HepG2 (cell line): ENCODE results near the gene PTPRCAP. TPM values are rescaled to one million over a fixed set of nuclear protein-coding genes. Genes with fewer than 3 reads are reported as not detected.
A peak's percentile ranks its signal among the peaks of the same experiment; 100 is the strongest.

Experiments used
- JUNB ChIP-seq: sonication (generic); formaldehyde crosslinking; IDR thresholded peaks from 2 replicates; pipeline ENCODE4 v1.8.0; 2022; ENCODE audit warnings: missing genetic modification reagents, mild to moderate bottlenecking, borderline replicate concordance
- KMT2A ChIP-seq: sonication (generic); formaldehyde crosslinking; IDR thresholded peaks from 2 replicates; pipeline ENCODE4 v1.4.0; 2020; ENCODE audit warnings: missing genetic modification reagents
- NCOA1 ChIP-seq: sonication (generic); formaldehyde crosslinking; IDR thresholded peaks from 2 replicates; pipeline ENCODE4 v1.9.0; 2021; ENCODE audit warnings: missing genetic modification reagents
- SNAI1 ChIP-seq: sonication (generic); formaldehyde crosslinking; IDR thresholded peaks from 2 replicates; pipeline ENCODE4 v1.5.0; 2020; ENCODE audit warnings: mild to moderate bottlenecking, missing genetic modification reagents, borderline replicate concordance
- SP1 ChIP-seq, 2 experiments: fragments of 450-650 bp in 1 of 2; sonication (generic) in 1 of 2; formaldehyde crosslinking in 1 of 2; IDR thresholded peaks; 2 replicates each; pipeline versions ENCODE4 v1.4.0 to v1.6.1; 2016 to 2020; ENCODE audit warnings: missing genetic modification reagents in 1 of 2
- SP2 ChIP-seq: sonication (generic); formaldehyde crosslinking; IDR thresholded peaks from 2 replicates; pipeline ENCODE4 v1.5.1; 2020; ENCODE audit warnings: mild to moderate bottlenecking, missing genetic modification reagents
- TMF1 ChIP-seq: sonication (generic); formaldehyde crosslinking; IDR thresholded peaks from 2 replicates; pipeline ENCODE4 v1.8.1; 2022; ENCODE audit warnings: low read depth, missing genetic modification reagents
- ZNF12 ChIP-seq: sonication (generic); formaldehyde crosslinking; IDR thresholded peaks from 2 replicates; pipeline ENCODE4 v1.5.0; 2020; ENCODE audit warnings: missing genetic modification reagents
- ZNF225 ChIP-seq: sonication (generic); formaldehyde crosslinking; IDR thresholded peaks from 2 replicates; pipeline ENCODE4 v1.4.0; 2020; ENCODE audit warnings: mild to moderate bottlenecking, missing genetic modification reagents
- ZNF547 ChIP-seq: sonication (generic); formaldehyde crosslinking; IDR thresholded peaks from 2 replicates; pipeline ENCODE4 v1.5.1; 2020; ENCODE audit warnings: mild to moderate bottlenecking, missing genetic modification reagents
- ZNF615 ChIP-seq: sonication (generic); formaldehyde crosslinking; IDR thresholded peaks from 2 replicates; pipeline ENCODE4 v1.5.0; 2020; ENCODE audit warnings: mild to moderate bottlenecking, missing genetic modification reagents, borderline replicate concordance
- ZNF674 ChIP-seq: sonication (generic); formaldehyde crosslinking; IDR thresholded peaks from 2 replicates; pipeline ENCODE4 v1.5.0; 2020; ENCODE audit warnings: low read depth, mild to moderate bottlenecking, missing genetic modification reagents
- ZNF749 ChIP-seq: sonication (generic); formaldehyde crosslinking; IDR thresholded peaks from 2 replicates; pipeline ENCODE4 v1.8.0; 2022; ENCODE audit warnings: mild to moderate bottlenecking, missing genetic modification reagents, moderate library complexity, borderline replicate concordance
- polyA plus RNA-seq, 8 experiments: library from polyadenylated mRNA; depleted of rRNA in 3 of 8; stranded (reverse) in 7 of 8; unstranded in 1 of 8; fragments of >200 nt; fragmentation: Illumina TruSeq in 4 of 8; extraction: Trizol in 4 of 8; gene quantifications; 2 replicates each; pipeline versions ENCODE4 v1.2.1 to v1.2.3, GENCODE V29; 2011 to 2016; ENCODE audit warnings: low read depth in 4 of 8, missing spikeins in 1 of 8, mixed read lengths in 1 of 8; ENCODE audit not compliant: insufficient read depth in 1 of 8
- total RNA-seq, 5 experiments: library from RNA; depleted of rRNA; stranded (reverse); fragments of >200 nt; fragmentation: Illumina TruSeq; extraction: Trizol; gene quantifications; 2 replicates each; pipeline ENCODE4 v1.2.3, GENCODE V29; 2016; ENCODE audit warnings: low read depth in 1 of 5
- TF ChIP-seq, protein P1 (sequence below): sonication (generic); formaldehyde crosslinking; conservative IDR thresholded peaks from 2 replicates; pipeline ENCODE4 v1.4.0; 2020; ENCODE audit warnings: missing genetic modification reagents
- TF ChIP-seq, protein P2 (sequence below): IDR thresholded peaks from 2 replicates; pipeline ENCODE4 v1.6.1; 2016; ENCODE audit warnings: low read depth
- TF ChIP-seq, protein P3 (sequence below): IDR thresholded peaks from 2 replicates; pipeline ENCODE4 v1.6.1; 2016
- TF ChIP-seq, protein P4 (sequence below): sonication (generic); formaldehyde crosslinking; IDR thresholded peaks from 2 replicates; pipeline ENCODE4 v1.4.0; 2020; ENCODE audit warnings: missing genetic modification reagents, low read depth, mild to moderate bottlenecking, borderline replicate concordance
- TF ChIP-seq, protein P5 (sequence below): IDR thresholded peaks from 2 replicates; pipeline ENCODE4 v1.6.1; 2016; ENCODE audit warnings: low read depth, borderline replicate concordance
- TF ChIP-seq, protein P6 (sequence below): sonication (generic); formaldehyde crosslinking; IDR thresholded peaks from 2 replicates; pipeline ENCODE4 v1.9.0; 2021; ENCODE audit warnings: missing genetic modification reagents, borderline replicate concordance
- TF ChIP-seq, protein P7 (sequence below): sonication (generic); formaldehyde crosslinking; IDR thresholded peaks from 2 replicates; pipeline ENCODE4 v1.5.1; 2020; ENCODE audit warnings: mild to moderate bottlenecking, missing genetic modification reagents, moderate library complexity

PTPRCAP gene
- total and polyA plus RNA-seq, 2 of the 13 experiments (the other 11 are each of a cell fraction or from before 2014, with no cell fraction given): 0.60 to 0.70 TPM

DNA sequence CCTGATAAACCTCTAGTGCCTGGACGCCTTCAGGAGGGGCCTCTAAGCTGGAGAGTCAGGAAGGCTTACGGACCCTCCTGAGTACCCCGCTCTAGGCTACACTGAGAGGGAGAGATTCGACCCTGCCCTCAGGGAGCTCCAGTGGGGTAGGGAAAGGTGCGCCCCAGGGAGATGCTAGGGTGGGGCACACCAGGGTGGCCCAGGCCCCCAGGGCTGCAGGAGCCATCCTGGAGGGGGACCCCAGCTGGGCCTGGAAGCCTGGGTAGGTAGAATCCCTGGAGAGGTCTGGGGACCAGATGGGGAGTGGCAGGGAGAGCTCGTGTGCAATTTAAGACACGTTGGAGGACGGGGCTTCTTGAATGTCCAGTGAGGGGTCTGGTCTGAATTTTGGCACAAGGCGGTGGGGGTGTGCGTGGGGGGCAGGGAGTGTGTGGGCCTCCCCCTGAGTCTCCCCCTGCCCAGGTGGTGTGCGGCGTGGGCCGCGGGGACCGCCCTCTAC is 17.3 kb downstream of the PTPRCAP start (continued):
- TF ChIP-seq, protein P1, sequence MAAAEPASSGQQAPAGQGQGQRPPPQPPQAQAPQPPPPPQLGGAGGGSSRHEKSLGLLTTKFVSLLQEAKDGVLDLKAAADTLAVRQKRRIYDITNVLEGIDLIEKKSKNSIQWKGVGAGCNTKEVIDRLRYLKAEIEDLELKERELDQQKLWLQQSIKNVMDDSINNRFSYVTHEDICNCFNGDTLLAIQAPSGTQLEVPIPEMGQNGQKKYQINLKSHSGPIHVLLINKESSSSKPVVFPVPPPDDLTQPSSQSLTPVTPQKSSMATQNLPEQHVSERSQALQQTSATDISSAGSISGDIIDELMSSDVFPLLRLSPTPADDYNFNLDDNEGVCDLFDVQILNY (CRISPR knock-in tag): no peak
- TF ChIP-seq, protein P2, sequence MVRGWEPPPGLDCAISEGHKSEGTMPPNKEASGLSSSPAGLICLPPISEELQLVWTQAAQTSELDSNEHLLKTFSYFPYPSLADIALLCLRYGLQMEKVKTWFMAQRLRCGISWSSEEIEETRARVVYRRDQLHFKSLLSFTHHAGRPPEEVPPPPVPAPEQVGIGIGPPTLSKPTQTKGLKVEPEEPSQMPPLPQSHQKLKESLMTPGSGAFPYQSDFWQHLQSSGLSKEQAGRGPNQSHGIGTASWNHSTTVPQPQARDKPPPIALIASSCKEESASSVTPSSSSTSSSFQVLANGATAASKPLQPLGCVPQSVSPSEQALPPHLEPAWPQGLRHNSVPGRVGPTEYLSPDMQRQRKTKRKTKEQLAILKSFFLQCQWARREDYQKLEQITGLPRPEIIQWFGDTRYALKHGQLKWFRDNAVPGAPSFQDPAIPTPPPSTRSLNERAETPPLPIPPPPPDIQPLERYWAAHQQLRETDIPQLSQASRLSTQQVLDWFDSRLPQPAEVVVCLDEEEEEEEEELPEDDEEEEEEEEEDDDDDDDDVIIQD (CRISPR knock-in tag): no peak
- TF ChIP-seq ZNF225: no peak
- TF ChIP-seq SP2: 0 out of 2 replicates have a peak, but pooled peaks have one; percentile 2
- no peak for TF ChIP-seq KMT2A (CRISPR knock-in tag)
- TF ChIP-seq, protein P3, sequence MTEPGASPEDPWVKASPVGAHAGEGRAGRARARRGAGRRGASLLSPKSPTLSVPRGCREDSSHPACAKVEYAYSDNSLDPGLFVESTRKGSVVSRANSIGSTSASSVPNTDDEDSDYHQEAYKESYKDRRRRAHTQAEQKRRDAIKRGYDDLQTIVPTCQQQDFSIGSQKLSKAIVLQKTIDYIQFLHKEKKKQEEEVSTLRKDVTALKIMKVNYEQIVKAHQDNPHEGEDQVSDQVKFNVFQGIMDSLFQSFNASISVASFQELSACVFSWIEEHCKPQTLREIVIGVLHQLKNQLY (CRISPR knock-in tag): no peak
- no peak for TF ChIP-seq JUNB (CRISPR knock-in tag)
- no peak for TF ChIP-seq SP1 (IDR thresholded peaks at IDR 0.05)
- TF ChIP-seq SP1 (CRISPR knock-in tag; IDR thresholded peaks at IDR 0.05): no peak
- TF ChIP-seq, protein P4, sequence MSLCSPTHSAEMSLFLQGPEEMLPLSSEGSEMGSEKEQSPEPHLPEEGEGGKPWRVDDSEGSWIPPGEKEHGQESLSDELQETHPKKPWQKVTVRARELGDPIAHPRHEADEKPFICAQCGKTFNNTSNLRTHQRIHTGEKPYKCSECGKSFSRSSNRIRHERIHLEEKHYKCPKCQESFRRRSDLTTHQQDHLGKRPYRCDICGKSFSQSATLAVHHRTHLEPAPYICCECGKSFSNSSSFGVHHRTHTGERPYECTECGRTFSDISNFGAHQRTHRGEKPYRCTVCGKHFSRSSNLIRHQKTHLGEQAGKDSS (CRISPR knock-in tag): no peak
- TF ChIP-seq ZNF547 (CRISPR knock-in tag): no peak
- 0 out of 2 replicates have a peak, but pooled peaks have one; percentile 28 for TF ChIP-seq ZNF749 (CRISPR knock-in tag)
- TF ChIP-seq SNAI1 (CRISPR knock-in tag): no peak
- TF ChIP-seq, protein P5, sequence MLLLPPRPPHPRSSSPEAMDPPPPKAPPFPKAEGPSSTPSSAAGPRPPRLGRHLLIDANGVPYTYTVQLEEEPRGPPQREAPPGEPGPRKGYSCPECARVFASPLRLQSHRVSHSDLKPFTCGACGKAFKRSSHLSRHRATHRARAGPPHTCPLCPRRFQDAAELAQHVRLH (CRISPR knock-in tag): no peak
- TF ChIP-seq, protein P6, sequence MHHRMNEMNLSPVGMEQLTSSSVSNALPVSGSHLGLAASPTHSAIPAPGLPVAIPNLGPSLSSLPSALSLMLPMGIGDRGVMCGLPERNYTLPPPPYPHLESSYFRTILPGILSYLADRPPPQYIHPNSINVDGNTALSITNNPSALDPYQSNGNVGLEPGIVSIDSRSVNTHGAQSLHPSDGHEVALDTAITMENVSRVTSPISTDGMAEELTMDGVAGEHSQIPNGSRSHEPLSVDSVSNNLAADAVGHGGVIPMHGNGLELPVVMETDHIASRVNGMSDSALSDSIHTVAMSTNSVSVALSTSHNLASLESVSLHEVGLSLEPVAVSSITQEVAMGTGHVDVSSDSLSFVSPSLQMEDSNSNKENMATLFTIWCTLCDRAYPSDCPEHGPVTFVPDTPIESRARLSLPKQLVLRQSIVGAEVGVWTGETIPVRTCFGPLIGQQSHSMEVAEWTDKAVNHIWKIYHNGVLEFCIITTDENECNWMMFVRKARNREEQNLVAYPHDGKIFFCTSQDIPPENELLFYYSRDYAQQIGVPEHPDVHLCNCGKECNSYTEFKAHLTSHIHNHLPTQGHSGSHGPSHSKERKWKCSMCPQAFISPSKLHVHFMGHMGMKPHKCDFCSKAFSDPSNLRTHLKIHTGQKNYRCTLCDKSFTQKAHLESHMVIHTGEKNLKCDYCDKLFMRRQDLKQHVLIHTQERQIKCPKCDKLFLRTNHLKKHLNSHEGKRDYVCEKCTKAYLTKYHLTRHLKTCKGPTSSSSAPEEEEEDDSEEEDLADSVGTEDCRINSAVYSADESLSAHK (CRISPR knock-in tag): no peak
- no peak for TF ChIP-seq ZNF615 (CRISPR knock-in tag)
- TF ChIP-seq ZNF674: no peak
- TF ChIP-seq, protein P7, sequence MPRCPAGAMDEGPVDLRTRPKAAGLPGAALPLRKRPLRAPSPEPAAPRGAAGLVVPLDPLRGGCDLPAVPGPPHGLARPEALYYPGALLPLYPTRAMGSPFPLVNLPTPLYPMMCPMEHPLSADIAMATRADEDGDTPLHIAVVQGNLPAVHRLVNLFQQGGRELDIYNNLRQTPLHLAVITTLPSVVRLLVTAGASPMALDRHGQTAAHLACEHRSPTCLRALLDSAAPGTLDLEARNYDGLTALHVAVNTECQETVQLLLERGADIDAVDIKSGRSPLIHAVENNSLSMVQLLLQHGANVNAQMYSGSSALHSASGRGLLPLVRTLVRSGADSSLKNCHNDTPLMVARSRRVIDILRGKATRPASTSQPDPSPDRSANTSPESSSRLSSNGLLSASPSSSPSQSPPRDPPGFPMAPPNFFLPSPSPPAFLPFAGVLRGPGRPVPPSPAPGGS: no peak
- TF ChIP-seq ZNF12 (CRISPR knock-in tag): no peak
- no peak for TF ChIP-seq TMF1 (CRISPR knock-in tag)
- no peak for TF ChIP-seq NCOA1 (CRISPR knock-in tag)
